Erythroblast (primary cell): ENCODE measurements around the gene LNX2.

Experiments
- GATA1 ChIP-seq: IDR thresholded peaks from 2 replicates; pipeline ENCODE4 v1.6.1; 2011; ENCODE audit warnings: low read depth, mild to moderate bottlenecking, control low read depth, low read length, moderate library complexity
- POLR2A ChIP-seq: IDR thresholded peaks from 2 replicates; pipeline ENCODE4 v1.6.1; 2011; ENCODE audit warnings: mild to moderate bottlenecking, low read length

GRCh38 chr13:27559719-27560118 is 60.6 kb downstream of the LNX2 start:
- TF ChIP-seq POLR2A (no peak), GATA1 (no peak)
